ENCODE results near the gene EIF3L.
A peak's percentile ranks its signal among the peaks of the same experiment; 100 is the strongest.

The EIF3L gene

DNA sequence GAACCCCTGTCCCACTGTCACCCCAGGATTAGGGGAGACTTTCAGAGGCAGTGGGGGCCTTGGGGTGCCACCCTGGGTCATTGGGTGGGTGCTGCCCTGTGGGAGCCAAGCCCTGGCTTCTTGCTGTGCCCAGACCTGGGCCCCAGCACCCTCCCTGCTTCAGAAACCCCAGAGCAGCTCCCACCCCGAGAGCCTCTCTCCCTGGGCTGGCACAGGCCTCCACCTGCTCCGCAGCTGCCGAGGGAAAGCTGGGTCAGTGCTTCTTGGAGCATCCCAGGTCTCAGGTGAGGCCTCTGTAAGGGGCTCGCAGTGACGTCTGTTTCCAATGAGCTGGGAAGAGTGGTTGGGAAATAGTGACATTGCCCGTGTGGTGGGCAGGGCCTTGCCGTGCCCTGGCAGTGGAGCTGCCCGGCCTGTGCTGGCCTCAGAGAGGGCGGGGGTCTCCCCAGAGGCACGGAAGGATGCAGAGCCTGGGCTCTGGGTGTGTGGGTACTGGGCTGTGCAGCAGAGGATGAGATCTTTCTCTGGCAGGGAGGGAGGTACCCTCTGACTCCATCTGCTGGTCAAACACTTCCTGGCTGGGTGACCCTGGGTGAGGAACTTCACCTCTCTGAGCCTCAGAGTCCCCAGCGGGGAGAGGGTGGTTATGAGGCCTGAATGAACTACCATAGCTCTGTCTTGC, 81.2 kb downstream of the EIF3L start:
- DNase-seq = no peak

DNA sequence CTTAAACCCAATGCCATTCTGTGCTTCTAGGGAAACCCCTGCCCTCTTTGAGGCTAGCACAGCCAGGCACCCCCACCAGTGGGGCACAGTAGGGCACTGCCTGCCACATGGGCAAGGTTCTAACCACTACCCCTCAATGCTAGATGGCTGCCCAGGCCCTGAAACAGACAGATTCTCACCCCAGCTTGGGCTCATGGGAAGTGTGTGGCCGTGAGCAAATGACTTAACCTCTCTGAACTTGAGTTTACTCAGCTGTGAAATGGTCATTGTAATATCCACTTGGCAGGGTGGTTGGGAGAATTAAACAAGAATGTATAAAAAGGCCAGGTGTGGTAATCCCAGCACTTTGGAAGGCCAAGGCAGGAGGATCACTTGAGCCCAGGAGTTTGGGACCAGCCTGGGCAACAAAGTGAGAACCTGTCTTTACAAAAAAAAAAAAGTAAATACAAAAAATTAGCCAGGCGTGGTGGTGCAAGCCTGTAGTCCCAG, 81.8 kb downstream of the EIF3L start:
- DNase-seq = no peak

DNA sequence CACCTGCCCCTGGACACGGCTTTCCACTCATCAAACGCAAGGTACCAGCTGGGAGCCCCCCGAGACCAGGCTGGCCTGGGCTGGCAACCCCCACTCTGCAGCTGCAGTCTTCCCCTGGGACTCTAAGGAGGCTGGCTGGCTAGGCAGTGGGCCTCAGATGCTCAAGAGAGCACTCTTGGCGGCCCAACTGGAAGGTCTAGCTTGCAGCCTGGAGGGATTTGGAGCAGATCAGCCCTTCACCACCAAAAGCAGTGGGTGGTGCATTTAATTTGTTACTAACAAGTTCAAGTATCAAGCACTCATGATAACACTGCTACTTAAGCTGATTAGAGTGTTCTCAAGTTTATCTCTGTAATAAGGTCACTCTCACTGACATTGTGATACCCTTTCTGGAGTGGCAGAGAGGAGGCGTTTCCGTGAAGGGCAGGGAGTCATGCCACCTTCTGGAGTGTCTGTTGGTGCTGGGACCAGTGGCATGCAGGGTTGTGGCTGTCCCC, 82.7 kb downstream of the EIF3L start:
- DNase-seq = no peak

DNA sequence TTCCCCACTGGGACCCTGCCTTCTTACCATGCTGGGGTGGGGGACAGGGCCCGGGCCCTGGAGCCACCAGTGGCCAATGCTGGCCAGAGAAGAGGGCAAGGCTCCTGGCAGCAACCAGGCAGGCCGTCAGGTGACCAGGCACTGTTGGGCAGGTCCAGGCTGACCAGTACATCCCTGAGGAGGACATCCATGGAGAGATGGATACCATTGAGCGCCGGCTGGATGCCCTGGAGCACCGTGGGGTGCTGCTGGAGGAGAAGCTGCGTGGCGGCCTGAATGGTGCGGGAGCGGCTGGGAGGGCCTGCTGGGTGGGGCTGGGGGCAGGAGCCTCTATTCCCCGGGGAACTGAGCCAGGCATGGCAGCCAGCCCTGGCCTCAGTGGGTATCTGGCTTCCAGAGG, 83.2 kb downstream of the EIF3L start:
- DNase-seq = no peak

DNA sequence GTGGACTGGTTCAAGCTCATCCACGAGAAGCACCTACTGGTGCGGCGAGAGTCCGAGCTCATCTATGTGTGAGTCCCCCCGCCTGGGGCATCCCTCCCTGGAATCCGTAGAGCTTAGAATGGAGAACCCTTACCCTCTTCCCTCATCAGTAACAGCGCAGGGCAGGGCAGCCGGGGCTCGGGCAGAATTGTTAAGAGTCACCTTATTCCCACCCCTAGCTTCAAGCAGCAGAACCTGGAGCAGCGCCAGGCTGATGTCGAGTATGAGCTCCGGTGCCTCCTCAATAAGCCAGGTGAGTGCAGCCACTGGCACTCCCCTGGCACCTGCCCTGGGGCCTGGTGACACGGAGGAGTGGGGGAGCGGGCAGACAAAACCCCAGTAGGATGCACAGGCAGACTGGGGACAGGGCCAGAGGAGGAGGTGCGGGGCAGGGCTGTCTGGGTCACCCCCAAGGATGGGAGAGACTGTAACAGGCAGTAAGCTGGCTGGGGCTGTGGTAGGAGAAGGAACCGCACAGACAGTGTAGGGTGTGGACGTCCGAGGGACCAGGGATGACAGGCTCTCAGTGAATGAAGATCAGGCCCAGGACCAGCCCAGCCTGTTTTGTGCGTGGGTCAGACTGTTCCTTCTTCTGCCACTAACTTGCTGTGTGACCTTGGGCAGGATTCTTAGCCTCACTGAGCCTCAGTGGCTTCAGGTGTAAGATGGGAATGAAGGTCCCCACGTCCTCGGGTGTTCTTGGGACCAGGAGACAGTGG, 83.8 kb downstream of the EIF3L start:
- DNase-seq = no peak

DNA sequence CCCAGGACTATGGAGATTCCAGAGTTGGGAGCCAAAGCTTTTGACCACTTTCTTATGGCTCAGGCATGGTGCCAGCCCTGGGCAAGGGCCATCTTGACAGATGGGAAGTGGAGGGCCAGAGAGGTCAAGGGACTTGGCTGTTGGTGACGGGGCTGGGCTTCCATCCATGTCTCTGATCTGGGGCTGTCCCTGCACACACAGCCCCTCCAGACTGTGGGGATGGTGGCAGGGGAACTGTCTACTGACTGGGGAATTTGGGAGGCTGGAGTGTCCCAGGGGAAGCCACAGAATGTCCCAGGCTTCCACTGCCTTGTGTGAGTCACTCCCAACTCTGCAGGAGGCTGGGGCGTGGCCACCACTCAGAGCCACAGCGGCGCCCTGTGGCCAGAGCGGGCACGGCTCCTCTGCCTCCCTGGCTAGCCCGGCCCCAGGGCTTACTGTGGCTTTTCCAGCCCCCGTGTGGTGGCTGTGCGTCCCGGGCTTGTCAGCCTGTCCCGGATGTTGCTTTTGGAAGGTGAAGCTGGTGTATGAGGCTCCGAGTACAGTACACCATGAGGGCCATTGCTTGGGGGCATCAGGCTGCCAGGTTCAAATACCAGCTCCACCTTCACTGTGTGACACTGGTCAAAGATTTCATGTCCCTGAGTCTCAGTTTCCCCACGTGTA, 84.6 kb downstream of the EIF3L start:
- DNase-seq = peak; percentile 72
